ENCODE results near the gene NXPE2.

NXPE2 gene

GRCh38 chr11:114683007-114683406 lies 4.7 kb downstream of the NXPE2 start:
- H3K4me1 ChIP-seq (ENCODE audit: control insufficient read depth, insufficient read depth, low read length): no peaks in the 10 kb centered on the region
- H3K27me3 ChIP-seq (ENCODE audit: control insufficient read depth, insufficient read depth, low read length): no peaks in the 10 kb centered on the region
- H3K27ac ChIP-seq (ENCODE audit: low read depth, low read length): no peak overlapping the region
- H3K9me3 ChIP-seq (ENCODE audit: control insufficient read depth, insufficient read depth, low read depth, low read length): peaks cover 41% of the 10 kb centered on the region
- no peaks in the 10 kb centered on the region for H3K36me3 ChIP-seq (ENCODE audit: control insufficient read depth, insufficient read depth, low read length)
- no peak overlapping the region for H3K9ac ChIP-seq (ENCODE audit: low read length)
- no peak overlapping the region for H3K4me3 ChIP-seq (ENCODE audit: low read depth, low read length)

GRCh38 chr11:114684636-114685035 lies 6.3 kb downstream of the NXPE2 start:
- Histone ChIP-seq H3K36me3 (ENCODE audit: control insufficient read depth, insufficient read depth, low read length) (no peaks in the 10 kb centered on the region), H3K9me3 (ENCODE audit: control insufficient read depth, insufficient read depth, low read depth, low read length) (peaks cover 41% of the 10 kb centered on the region), H3K27ac (ENCODE audit: low read depth, low read length) (no peak overlapping the region), H3K4me3 (ENCODE audit: low read depth, low read length) (no peak overlapping the region), H3K4me1 (ENCODE audit: control insufficient read depth, insufficient read depth, low read length) (no peaks in the 10 kb centered on the region), H3K27me3 (ENCODE audit: control insufficient read depth, insufficient read depth, low read length) (no peaks in the 10 kb centered on the region), H3K9ac (ENCODE audit: low read length) (no peak overlapping the region)

GRCh38 chr11:114685097-114685496 lies 6.8 kb downstream of the NXPE2 start:
- Histone ChIP-seq H3K27ac (ENCODE audit: low read depth, low read length) (no peak overlapping the region), H3K4me1 (ENCODE audit: control insufficient read depth, insufficient read depth, low read length) (no peaks in the 10 kb centered on the region), H3K27me3 (ENCODE audit: control insufficient read depth, insufficient read depth, low read length) (no peaks in the 10 kb centered on the region), H3K4me3 (ENCODE audit: low read depth, low read length) (no peak overlapping the region), H3K9ac (ENCODE audit: low read length) (no peak overlapping the region), H3K36me3 (ENCODE audit: control insufficient read depth, insufficient read depth, low read length) (no peaks in the 10 kb centered on the region), H3K9me3 (ENCODE audit: control insufficient read depth, insufficient read depth, low read depth, low read length) (peaks cover 41% of the 10 kb centered on the region)

GRCh38 chr11:114705280-114706024 lies 27.1 kb downstream of the NXPE2 start:
- no peak overlapping the region for H3K4me3 ChIP-seq (ENCODE audit: low read depth, low read length)
- H3K9ac ChIP-seq (ENCODE audit: low read length): no peak overlapping the region
- no peaks in the 10 kb centered on the region for H3K36me3 ChIP-seq (ENCODE audit: control insufficient read depth, insufficient read depth, low read length)
- no peaks in the 10 kb centered on the region for H3K4me1 ChIP-seq (ENCODE audit: control insufficient read depth, insufficient read depth, low read length)
- peaks cover under 1% of the 10 kb centered on the region; the same call in 1 of the 2 replicates for H3K9me3 ChIP-seq (ENCODE audit: control insufficient read depth, insufficient read depth, low read depth, low read length)
- H3K27me3 ChIP-seq (ENCODE audit: control insufficient read depth, insufficient read depth, low read length): no peaks in the 10 kb centered on the region
- no peak overlapping the region for H3K27ac ChIP-seq (ENCODE audit: low read depth, low read length)

- Histone ChIP-seq H3K4me3 (ENCODE audit: low read depth, low read length) (no peak overlapping the region), H3K27ac (ENCODE audit: low read depth, low read length) (no peak overlapping the region), H3K9ac (ENCODE audit: low read length) (no peak overlapping the region), H3K27me3 (ENCODE audit: control insufficient read depth, insufficient read depth, low read length) (no peaks in the 10 kb centered on the region), H3K36me3 (ENCODE audit: control insufficient read depth, insufficient read depth, low read length) (no peaks in the 10 kb centered on the region), H3K9me3 (ENCODE audit: control insufficient read depth, insufficient read depth, low read depth, low read length) (peaks cover 6% of the 10 kb centered on the region; the same call in 1 of the 2 replicates), H3K4me1 (ENCODE audit: control insufficient read depth, insufficient read depth, low read length) (no peaks in the 10 kb centered on the region)
Observed at GRCh38 chr11:114709960-114710359, 31.6 kb downstream of the NXPE2 start.

GRCh38 chr11:114713756-114714155 lies 35.4 kb downstream of the NXPE2 start:
- H3K4me1 ChIP-seq (ENCODE audit: control insufficient read depth, insufficient read depth, low read length): no peaks in the 10 kb centered on the region
- no peak overlapping the region for H3K27ac ChIP-seq (ENCODE audit: low read depth, low read length)
- H3K9me3 ChIP-seq (ENCODE audit: control insufficient read depth, insufficient read depth, low read depth, low read length): peaks cover 6% of the 10 kb centered on the region; the same call in 1 of the 2 replicates
- no peaks in the 10 kb centered on the region for H3K36me3 ChIP-seq (ENCODE audit: control insufficient read depth, insufficient read depth, low read length)
- no peak overlapping the region for H3K4me3 ChIP-seq (ENCODE audit: low read depth, low read length)
- H3K9ac ChIP-seq (ENCODE audit: low read length): no peak overlapping the region
- H3K27me3 ChIP-seq (ENCODE audit: control insufficient read depth, insufficient read depth, low read length): no peaks in the 10 kb centered on the region

- no peaks in the 10 kb centered on the region for H3K36me3 ChIP-seq (ENCODE audit: control insufficient read depth, insufficient read depth, low read length)
- no peaks in the 10 kb centered on the region for H3K9me3 ChIP-seq (ENCODE audit: control insufficient read depth, insufficient read depth, low read depth, low read length)
- H3K27me3 ChIP-seq (ENCODE audit: control insufficient read depth, insufficient read depth, low read length): no peaks in the 10 kb centered on the region
- H3K4me3 ChIP-seq (ENCODE audit: low read depth, low read length): no peak overlapping the region
- H3K9ac ChIP-seq (ENCODE audit: low read length): no peak overlapping the region
- H3K27ac ChIP-seq (ENCODE audit: low read depth, low read length): no peak overlapping the region
- H3K4me1 ChIP-seq (ENCODE audit: control insufficient read depth, insufficient read depth, low read length): no peaks in the 10 kb centered on the region
Observed at GRCh38 chr11:114719562-114719961, 41.2 kb downstream of the NXPE2 start.

GRCh38 chr11:114724916-114725524 lies 46.7 kb downstream of the NXPE2 start:
- Histone ChIP-seq H3K27ac (ENCODE audit: low read depth, low read length) (no peak overlapping the region), H3K4me3 (ENCODE audit: low read depth, low read length) (no peak overlapping the region), H3K9me3 (ENCODE audit: control insufficient read depth, insufficient read depth, low read depth, low read length) (no peaks in the 10 kb centered on the region), H3K9ac (ENCODE audit: low read length) (no peak overlapping the region), H3K27me3 (ENCODE audit: control insufficient read depth, insufficient read depth, low read length) (no peaks in the 10 kb centered on the region), H3K36me3 (ENCODE audit: control insufficient read depth, insufficient read depth, low read length) (no peaks in the 10 kb centered on the region), H3K4me1 (ENCODE audit: control insufficient read depth, insufficient read depth, low read length) (no peaks in the 10 kb centered on the region)

GRCh38 chr11:114725623-114726022 lies 47.3 kb downstream of the NXPE2 start:
- no peak overlapping the region for H3K4me3 ChIP-seq (ENCODE audit: low read depth, low read length)
- no peak overlapping the region for H3K9ac ChIP-seq (ENCODE audit: low read length)
- no peaks in the 10 kb centered on the region for H3K9me3 ChIP-seq (ENCODE audit: control insufficient read depth, insufficient read depth, low read depth, low read length)
- no peaks in the 10 kb centered on the region for H3K27me3 ChIP-seq (ENCODE audit: control insufficient read depth, insufficient read depth, low read length)
- H3K36me3 ChIP-seq (ENCODE audit: control insufficient read depth, insufficient read depth, low read length): no peaks in the 10 kb centered on the region
- H3K4me1 ChIP-seq (ENCODE audit: control insufficient read depth, insufficient read depth, low read length): no peaks in the 10 kb centered on the region
- H3K27ac ChIP-seq (ENCODE audit: low read depth, low read length): no peak overlapping the region

GRCh38 chr11:114736806-114737205 lies 58.5 kb downstream of the NXPE2 start:
- Histone ChIP-seq H3K4me1 (ENCODE audit: control insufficient read depth, insufficient read depth, low read length) (no peaks in the 10 kb centered on the region), H3K9ac (ENCODE audit: low read length) (no peak overlapping the region), H3K4me3 (ENCODE audit: low read depth, low read length) (no peak overlapping the region)

GRCh38 chr11:114738954-114739353 lies 60.6 kb downstream of the NXPE2 start:
- no peaks in the 10 kb centered on the region for H3K4me1 ChIP-seq (ENCODE audit: control insufficient read depth, insufficient read depth, low read length)
- no peaks in the 10 kb centered on the region for H3K36me3 ChIP-seq (ENCODE audit: control insufficient read depth, insufficient read depth, low read length)
- H3K9ac ChIP-seq (ENCODE audit: low read length): no peak overlapping the region
- no peak overlapping the region for H3K27ac ChIP-seq (ENCODE audit: low read depth, low read length)
- H3K4me3 ChIP-seq (ENCODE audit: low read depth, low read length): no peak overlapping the region
- no peaks in the 10 kb centered on the region for H3K27me3 ChIP-seq (ENCODE audit: control insufficient read depth, insufficient read depth, low read length)
- no peaks in the 10 kb centered on the region for H3K9me3 ChIP-seq (ENCODE audit: control insufficient read depth, insufficient read depth, low read depth, low read length)

More at GRCh38 chr11:114736806-114737205, 58.5 kb downstream of the NXPE2 start:
- Histone ChIP-seq H3K27ac (ENCODE audit: low read depth, low read length) (no peak overlapping the region), H3K36me3 (ENCODE audit: control insufficient read depth, insufficient read depth, low read length) (no peaks in the 10 kb centered on the region), H3K9me3 (ENCODE audit: control insufficient read depth, insufficient read depth, low read depth, low read length) (no peaks in the 10 kb centered on the region), H3K27me3 (ENCODE audit: control insufficient read depth, insufficient read depth, low read length) (no peaks in the 10 kb centered on the region)

Measured in HUES6 (cell line).